Measurements from ENCODE around the gene PITPNC1. TPM values are rescaled to one million over a fixed set of nuclear protein-coding genes. Genes with fewer than 3 reads are reported as not detected.

PITPNC1 gene
- total RNA-seq, 1 donor from 2014 or later, result 12.4 TPM

DNA sequence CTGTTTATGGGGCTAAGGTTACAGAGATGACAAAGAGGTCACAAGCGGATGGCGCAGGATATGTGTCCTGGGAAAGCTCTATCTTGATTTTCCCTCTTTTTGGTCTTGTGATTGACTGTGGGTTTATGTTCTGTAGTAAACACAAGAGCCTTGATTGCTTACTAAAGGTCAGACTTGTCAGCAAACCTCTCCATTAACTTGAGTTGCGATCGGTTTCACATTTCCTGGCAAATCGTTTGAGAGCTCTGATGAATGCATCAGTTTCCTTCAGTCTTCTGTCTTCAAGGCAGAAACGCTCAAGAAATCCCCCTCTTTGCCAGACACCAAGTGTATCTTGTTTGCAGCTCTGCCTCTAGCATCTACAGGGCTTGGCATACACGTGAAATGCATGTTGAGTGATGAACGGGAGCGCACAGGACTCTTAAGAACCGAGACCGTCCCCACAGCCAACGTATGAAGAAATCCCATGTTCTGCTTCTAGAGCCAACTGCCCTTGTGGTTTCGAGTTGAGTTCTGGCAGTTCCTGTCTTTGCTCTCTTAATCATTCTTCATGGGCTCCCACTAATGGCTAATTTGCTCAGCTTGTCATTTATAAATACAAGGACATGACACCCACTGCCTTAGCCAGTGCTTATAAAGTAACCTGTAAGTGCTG is 143.3 kb downstream of the PITPNC1 start:
- no peak for TF ChIP-seq EZH2 (IDR thresholded peaks at IDR 0.05; ENCODE audit: insufficient read depth, low read length)
- TF ChIP-seq, protein P1, sequence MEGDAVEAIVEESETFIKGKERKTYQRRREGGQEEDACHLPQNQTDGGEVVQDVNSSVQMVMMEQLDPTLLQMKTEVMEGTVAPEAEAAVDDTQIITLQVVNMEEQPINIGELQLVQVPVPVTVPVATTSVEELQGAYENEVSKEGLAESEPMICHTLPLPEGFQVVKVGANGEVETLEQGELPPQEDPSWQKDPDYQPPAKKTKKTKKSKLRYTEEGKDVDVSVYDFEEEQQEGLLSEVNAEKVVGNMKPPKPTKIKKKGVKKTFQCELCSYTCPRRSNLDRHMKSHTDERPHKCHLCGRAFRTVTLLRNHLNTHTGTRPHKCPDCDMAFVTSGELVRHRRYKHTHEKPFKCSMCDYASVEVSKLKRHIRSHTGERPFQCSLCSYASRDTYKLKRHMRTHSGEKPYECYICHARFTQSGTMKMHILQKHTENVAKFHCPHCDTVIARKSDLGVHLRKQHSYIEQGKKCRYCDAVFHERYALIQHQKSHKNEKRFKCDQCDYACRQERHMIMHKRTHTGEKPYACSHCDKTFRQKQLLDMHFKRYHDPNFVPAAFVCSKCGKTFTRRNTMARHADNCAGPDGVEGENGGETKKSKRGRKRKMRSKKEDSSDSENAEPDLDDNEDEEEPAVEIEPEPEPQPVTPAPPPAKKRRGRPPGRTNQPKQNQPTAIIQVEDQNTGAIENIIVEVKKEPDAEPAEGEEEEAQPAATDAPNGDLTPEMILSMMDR (IDR thresholded peaks at IDR 0.05; ENCODE audit: insufficient read depth, low read depth, low read length), result no peak
- Mint-ChIP-seq H3K27me3 (ENCODE audit: low read depth, unreplicated experiment) (no peaks in the 10 kb centered on the region), H3K4me1 (ENCODE audit: low read depth, unreplicated experiment) (peaks cover 10% of the 10 kb centered on the region), H3K4me3 (ENCODE audit: unreplicated experiment) (no peak overlapping the region), H3K9me3 (ENCODE audit: unreplicated experiment) (no peaks in the 10 kb centered on the region), H3K27ac (ENCODE audit: unreplicated experiment) (no peak overlapping the region), H3K36me3 (ENCODE audit: low read depth, unreplicated experiment) (no peaks in the 10 kb centered on the region)
- Histone ChIP-seq H3K79me2 (ENCODE audit: insufficient read depth, low read length) (no peaks in the 10 kb centered on the region), H4K20me1 (ENCODE audit: insufficient read depth, low read length) (no peaks in the 10 kb centered on the region), H3K9ac (ENCODE audit: low read length) (no peak overlapping the region), H3K9me3 (ENCODE audit: insufficient read depth, low read depth, low read length) (peaks cover 3% of the 10 kb centered on the region), H3K27me3 (ENCODE audit: insufficient read depth, low read length) (no peaks in the 10 kb centered on the region), H3K4me1 (ENCODE audit: insufficient read depth, low read length) (no peaks in the 10 kb centered on the region), H3K36me3 (ENCODE audit: insufficient read depth, low read length) (no peaks in the 10 kb centered on the region), H3K27ac (ENCODE audit: low read depth, low read length) (no peak overlapping the region), H3K4me3 (ENCODE audit: insufficient read depth, low read depth, low read length) (no peak overlapping the region), H2AFZ (ENCODE audit: low read depth, low read length) (no peak overlapping the region), H3K4me2 (ENCODE audit: low read length) (peak overlapping the region; percentile 22)
- FAIRE-seq (no peak), DNase-seq (ENCODE audit: low read depth) (peak; percentile 64)

DNA sequence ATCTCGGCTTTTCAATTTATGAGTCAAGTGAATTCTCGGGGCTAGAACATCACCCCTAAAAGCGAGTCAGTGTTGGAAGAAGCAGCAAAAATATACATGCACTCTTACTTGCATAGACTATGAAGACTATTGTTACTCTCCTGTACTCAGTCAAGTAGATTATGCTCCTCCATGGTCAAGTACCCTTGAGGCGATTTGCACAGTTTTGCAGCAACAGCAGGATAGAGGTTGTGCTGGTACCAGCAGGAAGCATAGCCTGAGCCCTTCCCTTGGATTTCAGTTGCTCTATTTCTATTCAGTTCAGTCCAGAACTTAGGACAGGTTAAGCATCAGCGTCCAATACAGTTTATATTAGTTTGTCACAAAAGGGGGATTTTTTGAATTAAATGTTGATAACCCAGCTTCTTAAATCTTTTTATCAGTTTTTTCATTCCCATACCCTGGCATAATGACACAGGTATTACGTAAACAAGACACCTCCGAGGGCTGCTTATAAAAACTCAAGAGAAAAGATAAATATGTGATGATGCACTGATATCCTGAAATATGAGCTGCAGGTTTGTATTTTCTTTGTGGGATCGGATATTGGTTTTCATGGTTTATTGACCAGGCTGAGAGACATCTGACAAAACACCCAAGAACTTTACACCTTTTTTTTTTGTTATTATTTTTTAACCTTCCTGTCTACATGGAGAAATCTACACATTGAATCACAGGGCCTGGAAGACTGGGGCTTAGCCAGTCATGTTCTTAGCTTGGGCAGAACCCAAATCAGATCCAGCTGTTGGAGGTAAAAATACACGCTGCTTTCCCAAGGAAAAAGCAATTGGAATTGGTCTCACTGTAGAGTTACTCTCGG is 144.1 kb downstream of the PITPNC1 start:
- H4K20me1 ChIP-seq (ENCODE audit: insufficient read depth, low read length), result no peaks in the 10 kb centered on the region
- no peaks in the 10 kb centered on the region for H3K79me2 ChIP-seq (ENCODE audit: insufficient read depth, low read length)
- no peaks in the 10 kb centered on the region for H3K27me3 Mint-ChIP-seq (ENCODE audit: low read depth, unreplicated experiment)
- no peaks in the 10 kb centered on the region for H3K4me1 ChIP-seq (ENCODE audit: insufficient read depth, low read length)
- no peak overlapping the region for H2AFZ ChIP-seq (ENCODE audit: low read depth, low read length)
- no peak overlapping the region for H3K4me3 Mint-ChIP-seq (ENCODE audit: unreplicated experiment)
- no peak overlapping the region for H3K9ac ChIP-seq (ENCODE audit: low read length)
- no peaks in the 10 kb centered on the region for H3K27me3 ChIP-seq (ENCODE audit: insufficient read depth, low read length)
- no peak overlapping the region for H3K4me2 ChIP-seq (ENCODE audit: low read length)
- H3K27ac ChIP-seq (ENCODE audit: low read depth, low read length), result no peak overlapping the region
- H3K27ac Mint-ChIP-seq (ENCODE audit: unreplicated experiment), result no peak overlapping the region
- no peak overlapping the region for H3K4me3 ChIP-seq (ENCODE audit: insufficient read depth, low read depth, low read length)
- H3K9me3 Mint-ChIP-seq (ENCODE audit: unreplicated experiment), result no peaks in the 10 kb centered on the region
- peaks cover 2% of the 10 kb centered on the region for H3K4me1 Mint-ChIP-seq (ENCODE audit: low read depth, unreplicated experiment)
- DNase-seq (ENCODE audit: low read depth) (no peak), FAIRE-seq (no peak)
- no peaks in the 10 kb centered on the region for H3K36me3 Mint-ChIP-seq (ENCODE audit: low read depth, unreplicated experiment)
- TF ChIP-seq EZH2 (IDR thresholded peaks at IDR 0.05; ENCODE audit: insufficient read depth, low read length), result no peak
- TF ChIP-seq, protein P1 (IDR thresholded peaks at IDR 0.05; ENCODE audit: insufficient read depth, low read depth, low read length), result no peak
- no peaks in the 10 kb centered on the region for H3K36me3 ChIP-seq (ENCODE audit: insufficient read depth, low read length)
- peaks cover 3% of the 10 kb centered on the region for H3K9me3 ChIP-seq (ENCODE audit: insufficient read depth, low read depth, low read length)

DNA sequence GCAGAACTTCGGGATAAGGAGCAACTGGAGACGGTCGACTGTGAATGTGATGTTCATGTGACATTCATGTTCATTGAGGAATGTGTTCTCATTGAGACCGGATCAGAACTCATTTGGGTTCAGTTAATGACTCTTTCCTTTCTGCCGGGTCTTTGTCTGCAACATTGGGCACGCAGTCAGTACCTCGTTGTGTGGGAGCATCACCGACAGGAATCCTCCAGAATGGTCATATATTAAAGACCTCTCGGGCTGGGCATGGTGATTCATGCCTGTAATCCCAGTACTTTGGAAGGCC is 144.6 kb downstream of the PITPNC1 start:
- Histone ChIP-seq H3K4me1 (ENCODE audit: insufficient read depth, low read length) (no peaks in the 10 kb centered on the region), H3K79me2 (ENCODE audit: insufficient read depth, low read length) (no peaks in the 10 kb centered on the region), H3K4me3 (ENCODE audit: insufficient read depth, low read depth, low read length) (no peak overlapping the region), H3K9ac (ENCODE audit: low read length) (no peak overlapping the region), H2AFZ (ENCODE audit: low read depth, low read length) (no peak overlapping the region), H3K4me2 (ENCODE audit: low read length) (no peak overlapping the region), H4K20me1 (ENCODE audit: insufficient read depth, low read length) (no peaks in the 10 kb centered on the region), H3K9me3 (ENCODE audit: insufficient read depth, low read depth, low read length) (peaks cover 3% of the 10 kb centered on the region), H3K36me3 (ENCODE audit: insufficient read depth, low read length) (no peaks in the 10 kb centered on the region), H3K27me3 (ENCODE audit: insufficient read depth, low read length) (no peaks in the 10 kb centered on the region), H3K27ac (ENCODE audit: low read depth, low read length) (no peak overlapping the region)
- DNase-seq (ENCODE audit: low read depth) (no peak), FAIRE-seq (no peak)
- no peaks in the 10 kb centered on the region for H3K9me3 Mint-ChIP-seq (ENCODE audit: unreplicated experiment)
- no peaks in the 10 kb centered on the region for H3K36me3 Mint-ChIP-seq (ENCODE audit: low read depth, unreplicated experiment)
- no peak overlapping the region for H3K4me3 Mint-ChIP-seq (ENCODE audit: unreplicated experiment)
- H3K27ac Mint-ChIP-seq (ENCODE audit: unreplicated experiment), result peak overlapping the region; percentile 62
- no peaks in the 10 kb centered on the region for H3K27me3 Mint-ChIP-seq (ENCODE audit: low read depth, unreplicated experiment)
- H3K4me1 Mint-ChIP-seq (ENCODE audit: low read depth, unreplicated experiment), result peaks cover 2% of the 10 kb centered on the region
- TF ChIP-seq, protein P1 (IDR thresholded peaks at IDR 0.05; ENCODE audit: insufficient read depth, low read depth, low read length), result no peak
- TF ChIP-seq EZH2 (IDR thresholded peaks at IDR 0.05; ENCODE audit: insufficient read depth, low read length), result no peak
